HEK293 (cell line): Measurements from ENCODE around the gene AIFM3.

Source experiments
- ZNF121 ChIP-seq: fragments of 450-650 bp; formaldehyde crosslinking; IDR thresholded peaks from 2 replicates; pipeline ENCODE4 v1.5.1; 2016; ENCODE audit warnings: missing biosample characterization, missing genetic modification characterization
- ZNF548 ChIP-seq: fragments of 450-650 bp; formaldehyde crosslinking; IDR thresholded peaks from 2 replicates; pipeline ENCODE4 v1.5.1; 2016; ENCODE audit warnings: missing biosample characterization, missing genetic modification characterization
- TF ChIP-seq, protein P1 (sequence below): fragments of 450-650 bp; formaldehyde crosslinking; IDR thresholded peaks from 2 replicates; pipeline ENCODE4 v1.5.1; 2016; ENCODE audit warnings: missing biosample characterization, missing genetic modification characterization

- TF ChIP-seq, protein P1, sequence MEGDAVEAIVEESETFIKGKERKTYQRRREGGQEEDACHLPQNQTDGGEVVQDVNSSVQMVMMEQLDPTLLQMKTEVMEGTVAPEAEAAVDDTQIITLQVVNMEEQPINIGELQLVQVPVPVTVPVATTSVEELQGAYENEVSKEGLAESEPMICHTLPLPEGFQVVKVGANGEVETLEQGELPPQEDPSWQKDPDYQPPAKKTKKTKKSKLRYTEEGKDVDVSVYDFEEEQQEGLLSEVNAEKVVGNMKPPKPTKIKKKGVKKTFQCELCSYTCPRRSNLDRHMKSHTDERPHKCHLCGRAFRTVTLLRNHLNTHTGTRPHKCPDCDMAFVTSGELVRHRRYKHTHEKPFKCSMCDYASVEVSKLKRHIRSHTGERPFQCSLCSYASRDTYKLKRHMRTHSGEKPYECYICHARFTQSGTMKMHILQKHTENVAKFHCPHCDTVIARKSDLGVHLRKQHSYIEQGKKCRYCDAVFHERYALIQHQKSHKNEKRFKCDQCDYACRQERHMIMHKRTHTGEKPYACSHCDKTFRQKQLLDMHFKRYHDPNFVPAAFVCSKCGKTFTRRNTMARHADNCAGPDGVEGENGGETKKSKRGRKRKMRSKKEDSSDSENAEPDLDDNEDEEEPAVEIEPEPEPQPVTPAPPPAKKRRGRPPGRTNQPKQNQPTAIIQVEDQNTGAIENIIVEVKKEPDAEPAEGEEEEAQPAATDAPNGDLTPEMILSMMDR (tag by site-specific recombination), result no peak
- TF ChIP-seq ZNF548, result no peak
- TF ChIP-seq ZNF121 (tag by site-specific recombination), result no peak
Measured at GRCh38 chr22:21025266-21025665, 58.2 kb downstream of the AIFM3 start.
